ENCODE data around the gene GDF15. TPM values are rescaled to one million over a fixed set of nuclear protein-coding genes. Genes with fewer than 3 reads are reported as not detected.

GDF15 gene
- total RNA-seq, 1 experiment from 2014 or later = 425 TPM

DNA sequence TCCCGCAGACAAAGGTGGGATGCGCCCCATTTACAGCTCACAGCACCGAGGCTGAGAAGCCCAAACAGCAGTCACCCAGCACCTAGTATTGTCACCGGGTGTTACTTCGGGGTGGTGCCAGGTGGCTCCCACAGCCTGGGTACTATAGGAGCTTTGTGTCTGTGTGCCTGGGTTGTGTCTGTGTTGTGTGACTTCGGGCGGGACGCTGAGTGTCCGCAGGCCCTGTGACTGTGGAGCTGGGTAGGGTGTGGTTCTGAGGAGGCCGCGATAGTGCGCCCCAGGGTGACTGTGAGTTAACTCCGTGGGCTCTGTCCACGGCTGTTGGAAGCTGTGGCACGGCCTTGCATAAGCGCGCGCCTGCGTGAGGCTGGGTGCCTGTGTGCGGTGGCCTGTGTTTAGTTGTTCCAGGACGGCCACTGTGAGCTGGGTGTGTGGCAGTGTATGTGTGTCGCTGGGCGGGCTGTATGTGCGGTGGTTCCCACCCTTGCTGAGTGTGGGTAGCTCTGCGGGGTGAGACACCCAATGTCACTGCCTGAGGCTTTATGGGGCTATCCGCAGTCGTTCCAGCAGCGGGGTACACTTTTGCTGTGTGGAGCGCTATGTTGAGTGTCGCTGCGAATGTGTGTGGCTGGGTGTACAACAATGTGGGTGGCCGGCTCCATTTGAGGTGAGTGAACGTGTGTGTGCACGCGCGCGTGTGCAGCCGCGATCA lies 32.7 kb downstream of the GDF15 start:
- ATAC-seq = no peak

DNA sequence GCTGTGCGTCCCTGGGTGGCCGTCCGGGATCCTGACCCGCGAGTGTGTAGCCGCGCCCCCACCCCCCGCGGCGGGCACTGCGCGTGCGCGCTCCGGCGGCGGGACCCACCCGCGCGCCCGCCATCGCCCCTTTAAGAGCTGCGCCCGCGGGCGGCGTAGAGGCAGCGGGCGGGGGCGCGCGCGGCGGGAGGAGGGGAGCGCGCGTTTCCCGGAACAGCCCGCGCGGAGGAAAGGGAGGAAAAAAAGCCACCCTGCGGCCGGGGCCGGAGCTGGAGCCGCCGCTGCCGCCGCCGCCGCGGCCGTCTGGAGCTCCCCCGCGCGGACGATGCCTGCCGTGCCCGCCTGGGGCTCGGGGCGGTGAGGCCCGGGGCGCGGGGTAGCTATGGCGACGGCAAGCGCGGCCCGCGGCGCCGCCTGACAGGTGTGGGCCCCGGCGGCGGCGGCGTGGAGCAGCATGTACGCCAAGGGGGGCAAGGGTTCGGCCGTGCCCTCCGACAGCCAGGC lies 33.3 kb downstream of the GDF15 start, which contains the start of gene SSBP4:
Gene SSBP4, plus strand, starts transcription at position 204 of the 504 bp plus-strand sequence. Its CDS starts 251 bp downstream, at position 455.
- intact Hi-C loops (cut with micrococcal nuclease) = no loop called here
- BruUV-seq (replicated peaks) = no TSS peak
- TF ChIP-seq POLR2AphosphoS5 (IDR thresholded peaks at IDR 0.05; ENCODE audit: low read depth, low read length) (peak; percentile 43), YY1 (IDR thresholded peaks at IDR 0.05; ENCODE audit: extremely low read depth, insufficient replicate concordance, low read depth, low read length) (no peak), FOSL1 (IDR thresholded peaks at IDR 0.05; ENCODE audit: low read depth) (no peak), CBX3 (IDR thresholded peaks at IDR 0.05; ENCODE audit: low read depth) (no peak), SP1 (IDR thresholded peaks at IDR 0.05; ENCODE audit: low read depth) (no peak; the same call in 1 of the 2 replicates), EZH2 (IDR thresholded peaks at IDR 0.05) (no peak), TCF7L2 (IDR thresholded peaks at IDR 0.05; ENCODE audit: borderline replicate concordance, extremely low read depth, insufficient read depth, insufficient read length) (no peak), RAD21 (IDR thresholded peaks at IDR 0.05; ENCODE audit: low read depth) (no peak), JUND (IDR thresholded peaks at IDR 0.05) (no peak), POLR2A (IDR thresholded peaks at IDR 0.05; ENCODE audit: borderline replicate concordance, extremely low read depth, insufficient read depth, insufficient read length) (no peak), ZFX (IDR thresholded peaks at IDR 0.05) (peak; percentile 62; the same call in 1 of the 2 replicates), CEBPB (IDR thresholded peaks at IDR 0.05; ENCODE audit: low read depth) (no peak)
- TF ChIP-seq, protein P1, sequence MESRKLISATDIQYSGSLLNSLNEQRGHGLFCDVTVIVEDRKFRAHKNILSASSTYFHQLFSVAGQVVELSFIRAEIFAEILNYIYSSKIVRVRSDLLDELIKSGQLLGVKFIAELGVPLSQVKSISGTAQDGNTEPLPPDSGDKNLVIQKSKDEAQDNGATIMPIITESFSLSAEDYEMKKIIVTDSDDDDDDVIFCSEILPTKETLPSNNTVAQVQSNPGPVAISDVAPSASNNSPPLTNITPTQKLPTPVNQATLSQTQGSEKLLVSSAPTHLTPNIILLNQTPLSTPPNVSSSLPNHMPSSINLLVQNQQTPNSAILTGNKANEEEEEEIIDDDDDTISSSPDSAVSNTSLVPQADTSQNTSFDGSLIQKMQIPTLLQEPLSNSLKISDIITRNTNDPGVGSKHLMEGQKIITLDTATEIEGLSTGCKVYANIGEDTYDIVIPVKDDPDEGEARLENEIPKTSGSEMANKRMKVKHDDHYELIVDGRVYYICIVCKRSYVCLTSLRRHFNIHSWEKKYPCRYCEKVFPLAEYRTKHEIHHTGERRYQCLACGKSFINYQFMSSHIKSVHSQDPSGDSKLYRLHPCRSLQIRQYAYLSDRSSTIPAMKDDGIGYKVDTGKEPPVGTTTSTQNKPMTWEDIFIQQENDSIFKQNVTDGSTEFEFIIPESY (IDR thresholded peaks at IDR 0.05; ENCODE audit: extremely low read depth, insufficient replicate concordance, low read length) = peak; percentile 45
- TF ChIP-seq, protein P2, sequence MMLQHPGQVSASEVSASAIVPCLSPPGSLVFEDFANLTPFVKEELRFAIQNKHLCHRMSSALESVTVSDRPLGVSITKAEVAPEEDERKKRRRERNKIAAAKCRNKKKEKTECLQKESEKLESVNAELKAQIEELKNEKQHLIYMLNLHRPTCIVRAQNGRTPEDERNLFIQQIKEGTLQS (IDR thresholded peaks at IDR 0.05) = no peak
- TF ChIP-seq, protein P3, sequence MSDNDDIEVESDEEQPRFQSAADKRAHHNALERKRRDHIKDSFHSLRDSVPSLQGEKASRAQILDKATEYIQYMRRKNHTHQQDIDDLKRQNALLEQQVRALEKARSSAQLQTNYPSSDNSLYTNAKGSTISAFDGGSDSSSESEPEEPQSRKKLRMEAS (IDR thresholded peaks at IDR 0.05) = peak; percentile 56

More for the DNA sequence above, 32.7 kb downstream of the GDF15 start:
- H3K9me2 ChIP-seq (ENCODE audit: insufficient read depth) = no peaks in the 10 kb centered on the region
- ChIA-PET RAD21 (ENCODE audit: low non-redundant PET in 1 of 2, low total read pairs in 2 of 2, uncharacterized antibody in 2 of 2, unreplicated experiment in 2 of 2) (interaction anchor here in 1 of 2 experiments (0.6 kb wide), 1 partner anchor 18 kb away, joined by 3 read pairs; no protein-coding TSS in a partner anchor), POLR2A (interaction anchor here (0.6 to 5.3 kb wide), 9 partner anchors 16 to 138 kb away, joined by 3 to 45 read pairs (median 5); partner anchors contain the start of genes GDF15 and JUND), CTCF (interaction anchor here (0.7 to 3.5 kb wide), 6 partner anchors 8 to 210 kb away, joined by 3 to 11 read pairs (median 4); partner anchors contain the start of gene GDF15)
- no TSS peak for BruUV-seq (replicated peaks)
- DNase-seq (ENCODE audit: low read depth, low spot score) = no peak
- H3K4me2 ChIP-seq (ENCODE audit: low read length) = peak overlapping the region; percentile 100
- TF ChIP-seq EZH2phosphoT487 (IDR thresholded peaks at IDR 0.05; ENCODE audit: borderline replicate concordance) (no peak), POLR2A (IDR thresholded peaks at IDR 0.05; ENCODE audit: borderline replicate concordance, extremely low read depth, insufficient read depth, insufficient read length) (no peak), YY1 (IDR thresholded peaks at IDR 0.05; ENCODE audit: extremely low read depth, insufficient replicate concordance, low read depth, low read length) (no peak), ELF1 (IDR thresholded peaks at IDR 0.05; ENCODE audit: borderline replicate concordance, low read depth) (no peak)
- H4K20me1 ChIP-seq (ENCODE audit: insufficient read depth) = no peaks in the 10 kb centered on the region
- no peaks in the 10 kb centered on the region for H3K9me3 ChIP-seq (ENCODE audit: control insufficient read depth in 1 of 2, insufficient read depth in 1 of 2, low read depth in 1 of 2, low read length in 2 of 2)
- no peaks in the 10 kb centered on the region for H3K27me3 ChIP-seq (ENCODE audit: insufficient read depth, low read length)
- H3K4me1 ChIP-seq (ENCODE audit: control insufficient read depth in 1 of 2, insufficient read depth in 2 of 2, low read length in 2 of 2) = peaks cover 51 to 79% of the 10 kb centered on the region in 2 experiments
- peak overlapping the region; percentile 96 for H3K9ac ChIP-seq (ENCODE audit: low read length)
- no peaks in the 10 kb centered on the region; a peak in 1 of 4 replicates for H3K36me3 ChIP-seq (ENCODE audit: control insufficient read depth in 1 of 2, insufficient read depth in 2 of 2, low read length in 2 of 2)
- intact Hi-C loops (cut with micrococcal nuclease) = no loop called here
- H3K27ac ChIP-seq (ENCODE audit: low read depth, low read length) = peak overlapping the region; percentile 98
- peaks cover 43% of the 10 kb centered on the region for H3K79me2 ChIP-seq (ENCODE audit: insufficient read depth, low read length)
- peak overlapping the region; percentile 53 to 92 for H3K4me3 ChIP-seq (replicated peaks in 1 of 2; ENCODE audit: low read depth in 1 of 2, low read length in 2 of 2)
- no peak overlapping the region for H2AFZ ChIP-seq (ENCODE audit: low read depth, low read length, poor library complexity, severe bottlenecking)

More for the DNA sequence above, 33.3 kb downstream of the GDF15 start, which contains the start of gene SSBP4:
- ChIA-PET RAD21 (ENCODE audit: low non-redundant PET in 1 of 2, low total read pairs in 2 of 2, uncharacterized antibody in 2 of 2, unreplicated experiment in 2 of 2) (interaction anchor here (0.6 kb wide), 3 partner anchors 18 to 537 kb away, joined by 3 to 6 read pairs (median 3); no protein-coding TSS in a partner anchor), POLR2A (interaction anchor here (0.6 to 4.0 kb wide), 6 partner anchors 15 to 138 kb away, joined by 3 to 22 read pairs (median 6); partner anchors contain the start of genes GDF15 and JUND), CTCF (interaction anchor here (0.7 to 3.5 kb wide), 6 partner anchors 9 to 211 kb away, joined by 3 to 11 read pairs (median 4); partner anchors contain the start of gene GDF15)
- H2AFZ ChIP-seq (ENCODE audit: low read depth, low read length, poor library complexity, severe bottlenecking) = no peak within 1 kb of the TSS
- H3K27ac ChIP-seq (ENCODE audit: low read depth, low read length) = peak within 1 kb of the TSS; percentile 98
- H3K4me1 ChIP-seq (ENCODE audit: control insufficient read depth in 1 of 2, insufficient read depth in 2 of 2, low read length in 2 of 2) = peaks cover 50 to 80% of the 10 kb centered on the region in 2 experiments
- H3K9me2 ChIP-seq (ENCODE audit: insufficient read depth) = no peaks in the 10 kb centered on the region
- DNase-seq (ENCODE audit: low read depth, low spot score) (no peak), ATAC-seq (peak; percentile 12)
- peaks cover 49% of the 10 kb centered on the region for H3K79me2 ChIP-seq (ENCODE audit: insufficient read depth, low read length)
- no peaks in the 10 kb centered on the region for H3K27me3 ChIP-seq (ENCODE audit: insufficient read depth, low read length)
- no peaks in the 10 kb centered on the region for H3K9me3 ChIP-seq (ENCODE audit: control insufficient read depth in 1 of 2, insufficient read depth in 1 of 2, low read depth in 1 of 2, low read length in 2 of 2)
- H3K9ac ChIP-seq (ENCODE audit: low read length) = peak within 1 kb of the TSS; percentile 96
- no peaks in the 10 kb centered on the region for H4K20me1 ChIP-seq (ENCODE audit: insufficient read depth)
- peak within 1 kb of the TSS; percentile 65 to 92 for H3K4me3 ChIP-seq (replicated peaks in 1 of 2; ENCODE audit: low read depth in 1 of 2, low read length in 2 of 2)
- H3K36me3 ChIP-seq (ENCODE audit: control insufficient read depth in 1 of 2, insufficient read depth in 2 of 2, low read length in 2 of 2) = no peaks in the 10 kb centered on the region; a peak in 1 of 4 replicates
- peak within 1 kb of the TSS; percentile 100 for H3K4me2 ChIP-seq (ENCODE audit: low read length)

Data from HCT116 (cell line).